ENCODE measurements around the gene LMAN1. TPM values are rescaled to one million over a fixed set of nuclear protein-coding genes. Genes with fewer than 3 reads are reported as not detected.

The LMAN1 gene
- total RNA-seq, 6 donors from 2014 or later: 47.5 to 159 (median 60.7) TPM

- ATAC-seq (ENCODE audit: low FRiP score in 2 of 2) (no peak), DNase-seq (no peak)
- TF ChIP-seq EP300 (IDR thresholded peaks at IDR 0.05) (no peak), POLR2AphosphoS5 (IDR thresholded peaks at IDR 0.05) (no peak), CTCF (IDR thresholded peaks at IDR 0.05) (no peak)
- no peaks in the 10 kb centered on the region for H3K9me3 ChIP-seq
- WGBS, 2 donors: 65 to 69% methylated on average over 5 of the region's 5 CpGs
- H3K4me3 ChIP-seq: no peak overlapping the region
- peaks cover 0 to 14% (median 10%) of the 10 kb centered on the region in 4 donors for H3K27me3 ChIP-seq
- no peaks in the 10 kb centered on the region for H3K36me3 ChIP-seq
- H3K4me1 ChIP-seq: peaks cover under 1 to 4% (median 2%) of the 10 kb centered on the region in 4 donors
- H3K27ac ChIP-seq: no peak overlapping the region
Observed at GRCh38 chr18:59278793-59279192, 80.3 kb downstream of the LMAN1 start.

Other genes starting within 250 kb of the LMAN1 start
- gene SEC11C, start 219.4 kb downstream of the LMAN1 start, total RNA-seq: 10 to 100 TPM; 12.6 to 78.3 (median 63.0) TPM
- gene GRP, start 139.1 kb downstream of the LMAN1 start, total RNA-seq: 1 to 10 TPM in 2 of 6 donors, not detected in 4; 2.3 to 3.5 TPM
- not detected for gene RAX, start 85.8 kb downstream of the LMAN1 start, total RNA-seq
- not detected for gene CPLX4, start 40.6 kb downstream of the LMAN1 start, total RNA-seq

Data from upper lobe of left lung (tissue), 6 donors.